Astrocyte (in vitro differentiated cells and primary cell): ENCODE measurements around the gene CD34.

Experiments used
- EZH2 ChIP-seq: IDR thresholded peaks from 2 replicates; pipeline ENCODE4 v1.6.1; 2012; ENCODE audit warnings: mild to moderate bottlenecking, low read length, inconsistent platforms; ENCODE audit not compliant: insufficient read depth
- TF ChIP-seq, protein P1 (sequence below): IDR thresholded peaks from 2 replicates; pipeline ENCODE4 v1.5.1; 2011; ENCODE audit warnings: low read depth, mild to moderate bottlenecking, inconsistent platforms, low read length, moderate library complexity; ENCODE audit not compliant: insufficient read depth

DNA sequence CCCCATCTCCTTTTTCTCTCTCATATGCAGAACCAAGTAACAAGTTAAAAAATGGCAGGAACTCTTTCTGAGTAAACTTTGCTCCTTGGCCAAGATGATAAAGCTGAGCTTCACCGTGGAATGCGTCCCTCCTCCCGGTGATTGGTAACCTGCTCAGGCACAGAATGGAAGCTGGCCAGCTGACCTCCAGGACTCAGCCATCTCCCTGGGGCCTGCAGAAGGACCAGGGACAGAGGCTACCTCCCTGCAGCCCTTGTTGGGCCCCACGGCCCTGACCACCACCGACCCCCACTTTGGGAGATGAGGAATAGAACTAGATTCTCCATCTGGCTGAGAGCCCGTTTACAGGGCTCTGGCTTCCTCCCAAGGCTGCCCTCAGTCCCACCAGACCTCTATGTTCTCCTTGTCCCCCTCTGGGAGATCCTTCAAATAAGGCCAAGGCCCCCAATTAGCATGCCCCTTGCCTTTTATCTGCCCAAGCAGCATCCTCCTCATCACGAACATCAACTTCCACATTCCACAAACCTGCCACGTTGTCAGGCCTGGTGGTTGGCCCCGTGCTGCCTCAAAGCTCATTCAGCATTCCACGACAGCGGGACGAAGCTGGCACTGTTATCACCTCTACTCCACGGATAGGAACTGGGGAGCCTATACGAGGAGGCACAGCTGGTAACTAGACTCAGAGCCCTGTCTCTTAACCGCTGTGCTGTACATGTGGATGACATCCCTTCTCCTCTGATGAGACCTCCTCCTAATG lies 74.2 kb downstream of the CD34 start:
- TF ChIP-seq, protein P1, sequence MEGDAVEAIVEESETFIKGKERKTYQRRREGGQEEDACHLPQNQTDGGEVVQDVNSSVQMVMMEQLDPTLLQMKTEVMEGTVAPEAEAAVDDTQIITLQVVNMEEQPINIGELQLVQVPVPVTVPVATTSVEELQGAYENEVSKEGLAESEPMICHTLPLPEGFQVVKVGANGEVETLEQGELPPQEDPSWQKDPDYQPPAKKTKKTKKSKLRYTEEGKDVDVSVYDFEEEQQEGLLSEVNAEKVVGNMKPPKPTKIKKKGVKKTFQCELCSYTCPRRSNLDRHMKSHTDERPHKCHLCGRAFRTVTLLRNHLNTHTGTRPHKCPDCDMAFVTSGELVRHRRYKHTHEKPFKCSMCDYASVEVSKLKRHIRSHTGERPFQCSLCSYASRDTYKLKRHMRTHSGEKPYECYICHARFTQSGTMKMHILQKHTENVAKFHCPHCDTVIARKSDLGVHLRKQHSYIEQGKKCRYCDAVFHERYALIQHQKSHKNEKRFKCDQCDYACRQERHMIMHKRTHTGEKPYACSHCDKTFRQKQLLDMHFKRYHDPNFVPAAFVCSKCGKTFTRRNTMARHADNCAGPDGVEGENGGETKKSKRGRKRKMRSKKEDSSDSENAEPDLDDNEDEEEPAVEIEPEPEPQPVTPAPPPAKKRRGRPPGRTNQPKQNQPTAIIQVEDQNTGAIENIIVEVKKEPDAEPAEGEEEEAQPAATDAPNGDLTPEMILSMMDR, result no peak
- TF ChIP-seq EZH2, result no peak
